IMR-90 (cell line): ENCODE measurements around the gene IL16. TPM values are rescaled to one million over a fixed set of nuclear protein-coding genes. Genes with fewer than 3 reads are reported as not detected.

ENCODE experiments used
- ATAC-seq: fragments of 200-7000 bp; cut with Tn5 transposase; 2 replicates; pipeline ENCODE4 v1.9.1; 2020; ENCODE audit warnings: low read depth, mild to moderate bottlenecking, moderate library complexity
- BruUV-seq: library from RNA; stranded (reverse); fragments of 400-500 nt; replicated peaks from 2 replicates; lab custom pipeline; 2021; lab: Mats Ljungman, UMichigan
- CTCF ChIA-PET: fragments of 300-600 bp; formaldehyde crosslinking; extraction: SDS; loops from one replicate; lab custom pipeline; 2021; ENCODE audit warnings: antibody characterized with exemption; lab: Yijun Ruan, JAX
- POLR2A ChIA-PET: fragments of 300-600 bp; sonication (Branson Sonifier 250); formaldehyde crosslinking; loops from one replicate; lab custom pipeline; 2022; ENCODE audit warnings: antibody characterized with exemption; ENCODE audit not compliant: unreplicated experiment; lab: Charles Lee
- DNase-seq: peaks from one replicate; pipeline ENCODE4 v3.0.0; 2013
- H2AFZ ChIP-seq: replicated peaks from 2 replicates; pipeline ENCODE3; 2013; ENCODE audit warnings: low read length, mild to moderate bottlenecking; ENCODE audit not compliant: poor library complexity
- H2AK5ac ChIP-seq: 2 replicates; pipeline ENCODE4 v1.6.1; 2013; ENCODE audit warnings: low read depth, low read length, inconsistent platforms
- H2AK9ac ChIP-seq: replicated peaks from 2 replicates; pipeline ENCODE3; 2013; ENCODE audit warnings: mild to moderate bottlenecking, low read depth, low read length, moderate library complexity; ENCODE audit not compliant: poor library complexity
- H2BK120ac ChIP-seq: 2 replicates; pipeline ENCODE4 v1.6.1; 2013; ENCODE audit warnings: low read depth, low read length, inconsistent platforms
- H2BK15ac ChIP-seq: 3 replicates; pipeline ENCODE4 v1.6.1; 2013; ENCODE audit warnings: low read depth, low read length, inconsistent platforms
- H2BK20ac ChIP-seq: 2 replicates; pipeline ENCODE4 v1.6.1; 2013; ENCODE audit warnings: low read depth, mild to moderate bottlenecking, inconsistent platforms, low read length, moderate library complexity
- H2BK5ac ChIP-seq: 2 replicates; pipeline ENCODE4 v1.6.1; 2013; ENCODE audit warnings: mild to moderate bottlenecking, low read depth, low read length, inconsistent platforms; ENCODE audit not compliant: poor library complexity, severe bottlenecking
- H3K14ac ChIP-seq: replicated peaks from 2 replicates; pipeline ENCODE4 v1.6.1; 2013; ENCODE audit warnings: low read depth, low read length, inconsistent platforms
- H3K18ac ChIP-seq: 2 replicates; pipeline ENCODE4 v1.6.1; 2013; ENCODE audit warnings: low read depth, low read length, control low read depth
- H3K23ac ChIP-seq: 2 replicates; pipeline ENCODE4 v1.6.1; 2013; ENCODE audit warnings: low read depth, low read length, inconsistent platforms
- H3K27ac ChIP-seq: 2 replicates; pipeline ENCODE4 v1.5.1; 2013; ENCODE audit warnings: mild to moderate bottlenecking, control low read depth, low read length; ENCODE audit not compliant: insufficient read depth
- H3K27me3 ChIP-seq: 2 replicates; pipeline ENCODE4 v1.6.1; 2013; ENCODE audit warnings: low read length; ENCODE audit not compliant: control insufficient read depth, insufficient read depth
- H3K36me3 ChIP-seq: 2 replicates; pipeline ENCODE4 v1.6.1; 2013; ENCODE audit warnings: low read length, mixed read lengths; ENCODE audit not compliant: control insufficient read depth, insufficient read depth
- H3K4ac ChIP-seq: 2 replicates; pipeline ENCODE4 v1.6.1; 2013; ENCODE audit warnings: low read depth, low read length, inconsistent platforms
- H3K4me1 ChIP-seq: 2 replicates; pipeline ENCODE4 v1.6.1; 2013; ENCODE audit warnings: low read length, mixed read lengths; ENCODE audit not compliant: control insufficient read depth, insufficient read depth
- H3K4me2 ChIP-seq: 2 replicates; pipeline ENCODE4 v1.6.1; 2013; ENCODE audit warnings: low read depth, mild to moderate bottlenecking, control low read depth, low read length, moderate library complexity
- H3K4me3 ChIP-seq: 2 replicates; pipeline ENCODE4 v1.5.1; 2013; ENCODE audit warnings: low read depth, mild to moderate bottlenecking, control low read depth, low read length, moderate library complexity; ENCODE audit not compliant: insufficient read depth
- H3K56ac ChIP-seq: 2 replicates; pipeline ENCODE4 v1.6.1; 2013; ENCODE audit warnings: low read length, inconsistent platforms; ENCODE audit not compliant: insufficient read depth; ENCODE audit errors: extremely low read depth
- H3K79me1 ChIP-seq, 2 experiments: 2 replicates each; pipeline ENCODE4 v1.6.1; 2013; ENCODE audit warnings: low read length in 2 of 2, inconsistent platforms in 1 of 2, low read depth in 1 of 2
- H3K9ac ChIP-seq: 2 replicates; pipeline ENCODE4 v1.6.1; 2013; ENCODE audit warnings: low read depth, low read length, control low read depth
- H3K9me1 ChIP-seq: 2 replicates; pipeline ENCODE4 v1.6.1; 2013; ENCODE audit warnings: low read length, inconsistent platforms; ENCODE audit not compliant: insufficient read depth
- H3K9me3 ChIP-seq: 2 replicates; pipeline ENCODE4 v1.6.1; 2013; ENCODE audit warnings: low read length; ENCODE audit not compliant: control insufficient read depth, insufficient read depth
- H4K20me1 ChIP-seq: 2 replicates; pipeline ENCODE4 v1.6.1; 2013; ENCODE audit warnings: low read length, inconsistent platforms; ENCODE audit not compliant: insufficient read depth
- H4K5ac ChIP-seq: 2 replicates; pipeline ENCODE4 v1.6.1; 2013; ENCODE audit warnings: mild to moderate bottlenecking, low read depth, low read length, control low read depth
- H4K8ac ChIP-seq, 2 experiments: 2 replicates each; pipeline ENCODE4 v1.6.1; 2013; ENCODE audit warnings: low read depth in 2 of 2, low read length in 2 of 2, control low read depth in 1 of 2, inconsistent platforms in 1 of 2
- H4K91ac ChIP-seq: 2 replicates; pipeline ENCODE4 v1.6.1; 2013; ENCODE audit warnings: low read depth, low read length, inconsistent platforms; ENCODE audit not compliant: insufficient read depth
- CEBPB ChIP-seq: IDR thresholded peaks from 2 replicates; pipeline ENCODE4 v1.6.1; 2012; ENCODE audit warnings: low read depth, low read length, improper control_type of control experiment
- MAFK ChIP-seq: IDR thresholded peaks from 2 replicates; pipeline ENCODE4 v1.6.1; 2012; ENCODE audit warnings: low read depth, low read length, improper control_type of control experiment
- MXI1 ChIP-seq: IDR thresholded peaks from 2 replicates; pipeline ENCODE4 v1.6.1; 2012; ENCODE audit warnings: low read depth, mild to moderate bottlenecking, low read length, moderate library complexity, borderline replicate concordance
- NFE2L2 ChIP-seq: fragments of 150-350 bp; IDR thresholded peaks from 2 replicates; pipeline ENCODE4 v1.6.1; 2016; ENCODE audit warnings: low read depth, mild to moderate bottlenecking, low read length
- POLR2A ChIP-seq: IDR thresholded peaks from 2 replicates; pipeline ENCODE4 v1.6.1; 2012; ENCODE audit warnings: mild to moderate bottlenecking, low read depth, low read length
- RAD21 ChIP-seq: IDR thresholded peaks from 2 replicates; pipeline ENCODE4 v1.6.1; 2012; ENCODE audit warnings: low read length, improper control_type of control experiment
- RCOR1 ChIP-seq: IDR thresholded peaks from 2 replicates; pipeline ENCODE4 v1.6.1; 2012; ENCODE audit warnings: mild to moderate bottlenecking, low read length, improper control_type of control experiment; ENCODE audit not compliant: insufficient replicate concordance
- SMC3 ChIP-seq: fragments of 150-350 bp; IDR thresholded peaks from 2 replicates; pipeline ENCODE4 v1.6.1; 2016; ENCODE audit warnings: low read depth, mild to moderate bottlenecking, antibody characterized with exemption, low read length, moderate library complexity
- USF2 ChIP-seq: fragments of 150-350 bp; IDR thresholded peaks from 2 replicates; pipeline ENCODE4 v1.6.1; 2017; ENCODE audit warnings: mild to moderate bottlenecking, antibody characterized with exemption, low read length, low read depth
- WGBS, 2 experiments: methylation state at CpG; one replicate each; pipeline versions ENCODE4 v1.1.5 to v1.1.7; 2013; ENCODE audit warnings: missing lambda C conversion rate in 2 of 2; ENCODE audit not compliant: insufficient read length in 1 of 2; ENCODE audit errors: extremely low coverage in 2 of 2; 5-methylcytosine and 5-hydroxymethylcytosine counted together
- dilution Hi-C: fragments of 300-500 bp; cut with HindIII; formaldehyde crosslinking; loops from one replicate; pipeline ENCODE4 v1.14.3; 2018; ENCODE audit warnings: low sequenced_read_pairs; ENCODE audit not compliant: unreplicated experiment
- in situ Hi-C: fragments of 300-500 bp; cut with MboI; formaldehyde crosslinking; loops from 3 replicates; pipeline ENCODE4 v1.14.3; 2019; ENCODE audit warnings: low sequenced_read_pairs, inconsistent platforms, mixed read lengths
- intact Hi-C: fragments of 100-400 bp; cut with micrococcal nuclease; formaldehyde crosslinking; loops from 2 replicates; pipeline ENCODE4 v1.10.0; 2022
- polyA plus RNA-seq, 3 experiments: library from polyadenylated mRNA; depleted of rRNA; stranded (reverse); fragments of >200 nt; gene quantifications; 2 replicates each; pipeline ENCODE4 v1.2.3, GENCODE V29; 2012; ENCODE audit warnings: low replicate concordance in 1 of 3
- total RNA-seq: library from RNA; depleted of rRNA; stranded (reverse); fragments of >200 nt; gene quantifications from 2 replicates; pipeline ENCODE4 v1.2.3, GENCODE V29; 2012

The IL16 gene
- total and polyA plus RNA-seq, 2 of the 4 experiments (the other 2 are of a cell fraction): 0.18 to 0.27 TPM

GRCh38 chr15:81176291-81176893 is 20.3 kb upstream of the IL16 start:
- whole genome bisulfite sequencing, 2 experiments: 64% methylated on average over 4 of the region's 16 CpGs; no CpG with 5 or more reads in 1 of the 2 experiments

More at GRCh38 chr15:81176291-81176893, 20.3 kb upstream of the IL16 start:
- Histone ChIP-seq H3K23ac (no peak overlapping the region), H3K36me3 (no peaks in the 10 kb centered on the region), H3K18ac (no peak overlapping the region), H2AK5ac (peak overlapping the region; percentile 43), H3K4ac (no peak overlapping the region), H4K5ac (no peak overlapping the region), H2BK5ac (no peak overlapping the region), H2BK15ac (no peak overlapping the region), H2AFZ (peak overlapping the region; percentile 19), H3K9me1 (0 out of 2 replicates have a peak, but pooled peaks cover 4% of the 10 kb centered on the region), H3K4me3 (no peak overlapping the region), H3K27ac (no peak overlapping the region), H4K20me1 (no peaks in the 10 kb centered on the region), H4K91ac (no peak overlapping the region), H2BK120ac (peak overlapping the region; percentile 14; the same call in 1 of the 2 replicates), H3K4me2 (no peak overlapping the region), H3K14ac (0 out of 2 replicates have a peak overlapping the region, but pooled peaks have one; percentile 15), H3K56ac (no peak overlapping the region), H3K9ac (no peak overlapping the region), H2BK20ac (no peak overlapping the region), H4K8ac (no peak overlapping the region), H3K9me3 (no peaks in the 10 kb centered on the region), H3K27me3 (no peaks in the 10 kb centered on the region), H3K79me1 (no peaks in the 10 kb centered on the region), H3K4me1 (peaks cover 8% of the 10 kb centered on the region), H2AK9ac (no peak overlapping the region)
- ChIA-PET CTCF (no interaction called here), POLR2A (no interaction called here)
- ATAC-seq: no peak
- BruUV-seq: no TSS peak
- in situ Hi-C loops (no loop called here), intact Hi-C loops (no loop called here), dilution Hi-C loops (no loop called here)
- TF ChIP-seq CEBPB (no peak), NFE2L2 (no peak), RCOR1 (no peak), USF2 (no peak), RAD21 (no peak), MAFK (no peak), SMC3 (no peak), MXI1 (no peak), POLR2A (no peak)
- no peak for DNase-seq
